Activated CD4-positive, alpha-beta T cell treated with anti-CD3 and anti-CD28 coated beads for 1 hour (primary cell): ENCODE data around the gene ZC3H14.
A peak's percentile ranks its signal among the peaks of the same experiment; 100 is the strongest.

ENCODE experiments used
- DNase-seq: peaks from one replicate; pipeline ENCODE4 v3.0.0-alpha.2; 2020

The ZC3H14 gene

DNA sequence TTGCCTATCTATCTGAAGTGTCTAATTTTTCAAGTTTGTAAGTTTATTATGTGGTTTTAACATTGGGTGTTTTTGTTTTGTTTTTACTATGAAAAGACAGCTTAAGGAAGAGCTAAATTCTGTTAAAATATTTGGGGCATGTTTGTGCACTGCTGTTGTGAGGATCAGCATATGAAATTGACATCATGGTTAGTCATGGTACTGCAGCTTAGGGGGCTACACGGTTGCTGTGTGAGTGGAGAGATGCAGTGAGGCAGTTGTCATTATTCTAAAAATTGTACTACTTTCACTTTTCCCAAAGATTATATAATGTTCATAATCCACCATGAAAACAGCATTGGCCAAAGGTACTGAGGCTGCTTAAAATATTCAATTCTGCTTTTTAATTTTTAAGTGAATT, 49.0 kb downstream of the ZC3H14 start:
- no peak for DNase-seq

DNA sequence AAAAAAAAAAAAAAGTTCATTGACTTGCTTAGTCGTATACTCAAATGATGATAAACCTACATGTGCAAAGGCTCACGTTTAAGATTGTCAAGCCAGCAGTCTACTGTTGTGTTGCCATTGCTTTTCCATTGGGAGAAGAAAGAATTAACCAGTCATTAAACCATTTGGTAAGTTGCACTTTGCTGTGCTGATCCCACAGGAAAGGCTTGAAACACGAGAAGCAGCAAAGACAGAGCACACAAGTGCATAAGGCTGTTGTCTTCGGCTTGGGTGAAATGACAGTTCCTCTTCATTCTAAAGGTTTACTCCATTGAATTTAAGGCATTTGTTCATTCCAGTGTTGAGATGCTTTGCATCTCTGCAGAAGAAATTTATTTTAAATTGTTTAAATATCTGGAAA, 50.1 kb downstream of the ZC3H14 start:
- no peak for DNase-seq

DNA sequence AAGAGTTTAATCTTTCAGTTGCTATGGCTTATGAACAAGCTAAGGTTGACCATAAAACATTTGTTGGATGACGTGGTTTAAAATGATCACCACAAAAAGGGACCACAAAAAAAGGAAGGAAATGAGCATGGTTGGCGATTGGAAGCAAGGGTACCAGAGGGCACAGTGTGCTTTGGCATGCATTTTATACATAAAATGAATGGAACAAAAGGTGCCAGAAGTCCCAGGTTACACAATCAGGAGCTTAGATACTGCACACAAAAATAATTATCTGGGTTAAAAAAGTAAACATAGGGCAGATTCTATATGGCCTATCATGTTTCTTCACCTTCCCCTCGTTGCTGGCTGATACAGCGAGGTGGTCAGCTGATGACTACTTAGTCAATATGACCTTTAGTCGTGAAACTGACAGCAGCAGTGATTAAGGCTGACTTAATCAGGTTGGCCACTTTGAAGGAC, 50.7 kb downstream of the ZC3H14 start:
- DNase-seq: no peak

DNA sequence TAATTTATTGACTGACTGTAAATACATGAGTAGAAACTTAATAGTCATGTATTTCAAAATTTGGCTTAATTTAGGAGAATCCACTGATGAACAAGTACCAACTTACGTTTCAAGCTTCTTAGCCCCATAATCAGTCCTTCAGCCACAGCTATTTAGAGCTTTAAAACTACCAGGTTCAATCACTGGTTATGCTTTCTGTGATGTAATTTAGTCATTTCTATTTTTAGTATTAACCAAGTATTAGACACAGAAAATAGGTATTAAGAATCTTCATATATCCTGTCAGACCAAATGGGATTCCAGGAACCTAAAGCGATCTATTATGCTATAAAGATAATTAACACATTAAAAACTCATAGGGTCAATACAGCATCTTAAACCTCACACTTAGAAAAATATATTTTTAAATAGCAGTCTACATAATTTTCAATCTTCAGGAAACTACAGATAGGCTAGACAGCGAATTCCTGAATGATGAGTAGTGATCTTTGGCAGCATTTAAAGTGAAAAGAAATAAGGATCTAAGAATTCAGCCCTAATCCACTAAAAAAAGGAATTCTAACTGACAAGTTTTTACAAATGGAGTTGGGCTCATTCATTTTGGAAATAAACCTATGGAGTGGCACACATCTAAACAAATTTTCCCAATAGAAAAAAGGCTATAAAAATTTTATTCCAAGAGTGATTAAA, 51.5 kb downstream of the ZC3H14 start:
- no peak for DNase-seq

DNA sequence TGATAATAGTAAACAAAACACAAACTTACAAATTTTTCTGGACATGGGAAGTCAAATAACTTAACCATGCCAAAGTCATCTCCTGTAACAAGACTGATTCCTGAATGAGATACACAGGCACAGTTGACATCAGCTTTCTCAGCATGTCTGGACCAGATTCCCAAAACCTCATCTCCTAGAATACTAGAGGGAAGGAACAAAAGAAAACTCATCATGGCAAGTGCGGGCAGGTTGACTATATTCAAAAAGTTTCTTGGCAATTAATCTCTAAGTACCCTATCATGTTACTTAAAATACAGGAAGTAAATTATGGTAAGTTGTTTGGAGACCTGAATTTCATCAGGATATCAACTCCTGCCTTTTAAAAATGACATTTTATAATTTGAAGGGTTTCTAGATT, 53.9 kb downstream of the ZC3H14 start:
- DNase-seq: no peak

DNA sequence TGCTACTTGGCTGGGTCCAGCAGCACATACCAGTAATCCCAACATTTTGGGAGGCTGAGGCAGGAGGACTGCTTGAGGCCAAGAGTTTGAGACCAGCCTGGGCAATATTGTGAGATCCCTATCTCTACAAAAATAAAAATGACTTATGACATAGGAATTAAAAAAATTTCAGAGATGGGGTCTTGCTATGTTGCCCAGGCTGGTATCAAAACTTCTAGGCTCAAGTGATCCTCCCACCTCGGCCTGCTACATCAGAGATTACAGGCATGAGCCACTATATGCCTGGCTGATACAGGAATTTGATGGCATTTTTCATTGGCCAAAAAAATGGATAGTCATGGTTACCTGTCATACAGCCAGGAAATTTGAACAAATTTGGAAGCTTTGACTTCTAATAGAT, 54.6 kb downstream of the ZC3H14 start:
- DNase-seq: no peak

DNA sequence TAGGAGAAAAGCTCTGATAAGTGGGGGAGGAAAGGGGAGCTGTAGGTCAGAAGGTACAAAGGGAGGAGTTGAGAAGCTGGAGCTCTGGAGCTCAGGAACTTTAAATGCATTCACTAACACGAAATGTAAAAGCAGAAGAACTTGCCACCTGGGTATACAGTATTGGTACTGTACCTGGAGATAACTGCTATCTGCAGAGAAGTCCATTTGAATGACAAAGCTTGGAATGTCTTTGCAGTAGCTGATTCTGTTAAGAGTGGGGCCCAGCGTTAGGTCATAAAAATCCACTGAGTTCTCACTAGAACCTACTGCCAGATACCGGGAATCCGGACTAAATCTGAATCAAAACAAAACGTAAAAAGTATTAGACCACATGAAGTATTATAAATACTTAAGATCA, 55.6 kb downstream of the ZC3H14 start:
- no peak for DNase-seq

DNA sequence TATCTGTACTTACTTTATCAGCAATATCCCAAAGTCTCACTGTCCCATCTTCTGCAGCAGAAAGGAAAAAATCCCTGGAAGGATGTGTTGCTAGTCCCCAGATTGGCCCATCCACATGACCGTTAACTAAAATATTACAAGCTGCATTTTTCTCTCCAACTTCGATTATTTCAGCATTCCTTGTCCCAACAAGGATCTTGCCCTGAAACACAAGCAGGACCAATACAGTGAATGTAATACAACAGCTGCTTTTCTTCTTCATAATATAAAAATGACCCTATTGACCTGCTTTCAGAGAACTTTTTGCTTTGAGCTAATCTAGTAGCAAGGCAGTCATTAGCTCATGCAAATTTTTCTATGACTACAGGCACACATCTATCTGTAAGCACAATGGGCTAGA, 58.3 kb downstream of the ZC3H14 start:
- no peak for DNase-seq

DNA sequence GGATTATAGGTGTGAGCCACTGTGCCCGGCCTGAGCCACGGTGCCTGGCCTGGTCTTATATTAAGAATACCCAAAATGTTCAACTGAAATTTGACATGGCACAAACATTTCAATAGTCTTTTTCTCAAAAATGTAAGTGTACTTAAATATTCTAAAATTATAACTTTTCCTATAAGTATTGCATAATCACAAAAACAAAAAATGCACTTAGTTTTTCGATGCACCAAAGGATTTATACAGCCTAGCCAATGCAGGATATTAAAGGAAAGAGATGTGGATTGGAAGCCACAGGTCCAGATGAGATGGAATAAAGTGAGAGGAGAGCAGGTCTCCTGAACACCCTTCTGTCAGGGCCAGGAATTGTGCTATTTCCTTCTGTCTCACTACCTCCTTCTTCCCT, 62.8 kb downstream of the ZC3H14 start:
- no peak for DNase-seq

DNA sequence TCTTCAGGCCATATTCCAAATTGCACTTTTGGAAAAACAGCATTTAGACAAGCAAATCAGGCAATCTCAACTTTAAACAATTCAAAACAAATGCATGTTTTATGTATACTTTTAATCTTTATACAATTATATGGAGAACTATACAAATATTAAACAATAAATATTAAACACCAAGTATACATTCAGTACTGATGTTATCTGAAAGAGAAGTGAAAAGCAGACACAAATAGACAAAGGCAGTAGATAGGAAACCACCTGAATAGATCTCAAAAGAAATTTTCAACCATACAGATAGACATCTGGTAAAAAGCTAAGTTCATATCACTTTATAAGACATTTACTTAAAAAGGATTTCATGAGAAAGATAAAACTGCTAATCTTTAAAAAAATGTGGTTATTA, 65.2 kb downstream of the ZC3H14 start:
- no peak for DNase-seq

DNA sequence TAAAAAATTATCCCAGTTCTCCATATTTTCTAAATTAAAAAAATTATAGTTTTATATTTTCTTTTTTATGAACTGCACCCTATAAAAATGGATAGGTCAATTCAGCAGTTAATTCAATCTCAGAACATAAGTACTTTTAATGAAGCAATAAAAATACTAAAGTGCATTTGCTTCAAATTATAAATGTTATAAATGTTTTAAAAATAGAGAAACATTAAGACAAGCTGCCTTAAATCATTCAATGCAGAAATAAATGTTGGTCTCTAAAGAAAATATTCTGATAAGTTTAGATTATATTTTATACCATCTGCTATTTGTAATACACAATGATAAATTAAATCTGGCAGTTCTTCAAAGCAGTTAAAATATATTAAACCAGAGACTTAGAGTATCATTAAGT, 65.6 kb downstream of the ZC3H14 start:
- DNase-seq: no peak

DNA sequence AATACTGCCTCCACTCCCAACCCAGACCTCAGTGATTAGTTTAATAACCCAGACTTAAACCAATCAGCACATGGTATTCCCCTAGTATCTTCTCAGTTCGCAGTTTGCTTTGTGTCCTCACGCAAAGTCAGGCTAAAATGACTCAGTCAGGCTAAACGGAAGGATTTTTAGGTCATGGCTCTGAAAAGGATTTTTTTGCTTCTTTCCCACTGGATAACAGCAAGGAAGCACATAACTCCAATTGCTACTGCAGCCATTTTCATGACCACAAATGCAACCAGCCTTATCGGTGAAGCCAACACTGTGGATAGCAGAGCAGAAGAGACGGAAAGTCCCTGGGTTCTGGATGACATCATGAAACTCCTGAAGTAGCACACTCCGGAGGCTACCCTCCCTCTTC, 67.7 kb downstream of the ZC3H14 start:
- DNase-seq: no peak

DNA sequence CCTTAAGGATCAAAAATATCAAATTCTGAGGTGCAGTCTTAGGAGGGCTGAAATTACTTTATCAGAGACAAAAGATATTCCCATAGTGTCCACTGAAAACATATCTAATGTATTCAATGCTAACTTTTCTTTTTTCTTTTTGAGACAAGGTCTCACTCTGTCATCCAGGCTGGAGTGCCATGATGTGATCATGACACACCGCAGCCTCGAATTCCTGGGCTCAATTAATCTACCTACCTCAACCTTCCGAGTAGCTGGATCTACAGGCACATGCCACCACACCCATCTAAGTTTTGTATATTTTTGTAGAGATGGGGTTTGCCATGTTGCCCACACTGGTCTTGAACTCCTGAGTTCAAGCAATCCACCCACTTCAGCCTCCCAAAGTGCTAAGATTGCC, 68.3 kb downstream of the ZC3H14 start:
- DNase-seq: no peak

DNA sequence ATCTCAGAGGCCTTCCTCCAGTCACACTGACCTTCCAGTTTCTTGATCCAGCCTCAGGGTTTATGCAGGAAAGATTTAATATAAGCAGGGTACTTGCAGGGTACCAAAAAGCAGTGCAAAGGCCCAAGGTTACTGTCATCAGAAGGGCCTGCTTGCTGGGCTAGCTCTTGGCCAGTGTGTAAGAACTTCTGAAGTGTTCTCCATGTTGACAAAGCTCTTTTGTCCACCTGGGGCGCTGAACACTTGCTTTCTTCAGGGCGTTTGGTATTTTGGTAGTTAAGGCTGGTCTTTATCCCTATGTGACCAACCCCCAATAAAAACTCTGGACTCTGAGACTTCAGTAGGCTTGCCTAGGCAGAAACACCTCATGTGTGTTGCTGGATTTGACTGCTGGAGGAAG, 69.7 kb downstream of the ZC3H14 start:
- no peak for DNase-seq

DNA sequence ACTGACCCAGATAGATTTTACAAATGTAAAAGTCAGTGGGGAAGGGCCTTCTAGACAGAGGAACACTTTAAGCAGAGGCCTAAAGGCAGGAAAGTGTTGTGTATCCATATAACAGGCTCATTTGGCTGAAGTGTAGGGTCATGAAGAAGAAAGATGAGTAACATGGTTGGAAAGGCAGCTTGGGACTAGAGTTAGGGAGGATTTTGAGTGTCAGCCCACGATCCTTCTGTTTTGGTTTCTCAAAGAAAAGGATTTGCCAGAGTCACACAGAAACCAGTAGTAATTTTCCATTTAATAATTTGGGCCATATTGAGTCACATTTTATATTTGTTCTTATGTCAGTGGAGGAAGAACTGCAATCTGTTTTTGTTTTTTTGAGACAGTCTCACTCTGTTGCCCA, 76.4 kb downstream of the ZC3H14 start:
- no peak for DNase-seq

DNA sequence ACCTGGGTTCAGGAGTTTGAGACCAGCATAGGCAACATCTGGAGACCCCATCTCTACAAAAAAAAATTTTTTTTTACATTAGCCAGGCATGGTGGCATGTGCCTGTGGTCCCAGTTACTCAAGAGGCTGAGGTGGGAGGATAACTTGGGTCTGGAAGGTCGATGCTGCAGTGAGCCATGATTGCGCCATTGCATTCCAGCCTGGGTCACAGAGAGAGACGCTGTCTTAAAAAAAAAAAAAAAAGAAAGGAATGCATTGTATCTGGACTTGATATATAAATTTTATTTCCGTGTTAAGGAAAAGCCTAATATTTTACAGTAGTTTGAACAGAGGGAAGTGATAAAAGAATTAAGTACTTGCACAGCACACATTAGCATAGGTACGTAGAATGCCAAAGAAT, 97.2 kb downstream of the ZC3H14 start:
- DNase-seq: no peak

DNA sequence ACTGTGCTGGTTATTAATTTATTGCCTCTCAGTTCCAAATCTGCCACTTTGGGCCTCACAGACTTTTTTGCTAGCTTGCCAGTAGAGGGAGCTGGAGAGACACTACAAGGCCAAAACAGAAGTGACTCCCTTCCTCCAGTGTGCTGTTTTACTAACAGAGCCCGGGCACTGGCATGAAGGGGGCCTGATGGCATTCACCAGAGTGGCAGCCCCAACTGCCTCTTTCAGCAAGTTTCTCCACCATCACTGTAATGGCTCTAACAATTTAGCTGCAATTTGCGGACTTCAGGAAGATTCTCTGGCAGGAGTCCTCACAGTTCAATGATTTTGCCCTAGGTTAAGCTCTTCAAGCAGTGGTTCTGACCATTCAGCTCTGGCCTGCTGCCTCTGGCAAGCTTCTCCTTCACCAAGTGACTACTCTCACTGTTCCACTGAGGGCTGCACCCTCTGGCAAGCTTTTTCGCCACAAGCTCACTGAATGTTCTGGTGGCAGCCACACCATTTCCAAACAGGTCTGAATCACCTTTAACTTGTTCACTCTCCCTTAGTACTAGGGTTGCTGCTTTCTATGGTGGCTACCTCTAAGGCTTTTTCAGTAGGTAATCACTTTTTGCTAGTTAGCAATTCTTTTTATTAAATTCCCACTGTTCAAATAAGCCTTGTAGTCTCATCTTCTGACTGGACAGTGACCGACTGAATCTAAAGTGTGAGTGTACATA, 104.9 kb downstream of the ZC3H14 start:
- DNase-seq: peak; percentile 25

DNA sequence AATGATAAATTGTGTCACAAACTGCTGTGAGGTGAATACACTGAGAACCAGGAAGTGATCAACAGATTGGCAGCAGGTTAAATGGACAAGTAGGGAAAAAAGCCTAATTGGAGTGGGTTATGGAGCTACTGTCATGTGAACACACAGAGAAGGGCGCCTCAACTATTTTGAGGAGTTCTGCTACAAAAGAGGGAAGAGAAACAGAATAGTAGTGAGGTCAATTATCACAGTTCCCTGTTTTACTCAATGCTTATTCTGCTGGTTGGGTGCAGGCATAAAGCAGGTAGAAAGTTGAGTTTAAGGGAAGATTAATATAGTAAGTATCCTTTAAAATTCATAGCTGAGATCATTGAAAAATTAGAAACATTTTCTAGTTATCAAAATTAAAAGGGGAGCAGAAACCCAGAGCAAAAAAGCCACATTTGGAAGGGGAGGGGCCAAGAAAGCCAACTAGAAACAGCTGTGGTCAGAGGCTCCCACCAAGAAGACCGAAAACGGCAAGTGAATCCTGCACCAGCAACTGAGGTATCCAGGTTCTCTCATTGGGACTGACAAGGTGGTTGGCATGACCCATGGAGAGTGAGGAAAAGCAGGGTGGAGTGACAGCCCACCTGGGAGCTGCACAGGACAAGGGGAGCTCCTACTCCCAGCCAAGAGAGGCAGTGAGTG, 105.7 kb downstream of the ZC3H14 start:
- DNase-seq: no peak

DNA sequence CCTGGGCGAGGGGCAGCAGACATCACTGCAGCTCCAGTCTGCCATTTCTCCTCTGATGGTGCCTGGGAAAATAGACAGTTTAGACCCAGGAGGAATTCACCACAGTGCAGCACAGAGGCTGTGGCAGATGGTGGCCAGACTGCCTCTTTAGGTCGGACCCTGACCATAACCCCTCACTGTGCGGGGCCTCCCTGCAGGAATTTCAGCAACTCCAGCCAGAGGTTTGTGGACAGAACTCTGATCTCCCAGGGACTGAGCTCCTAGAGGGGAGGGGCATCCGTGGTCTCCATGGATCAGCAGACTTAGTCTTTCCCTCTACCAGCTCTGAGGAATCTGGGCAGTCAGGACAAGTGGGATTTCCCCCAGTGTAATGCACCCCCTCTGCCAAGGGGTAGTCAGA, 106.5 kb downstream of the ZC3H14 start:
- no peak for DNase-seq
